H1 (cell line): ENCODE data around the gene CBLB.

Experiments
- CBX5 ChIP-seq: fragments of 300-800, 300-1000 bp; sonication (generic); IDR thresholded peaks from 2 replicates; pipeline ENCODE4 v1.7.1; 2016; ENCODE audit warnings: antibody characterized with exemption, low read length, low read depth
- CTCF ChIP-seq, 3 experiments: IDR thresholded peaks; 1 replicate in 2 of 3; 2 replicates in 1 of 3; pipeline versions ENCODE4 v1.5.1 to v1.6.1; 2011; ENCODE audit warnings: low read length in 3 of 3, mild to moderate bottlenecking in 3 of 3, inconsistent platforms in 2 of 3, low read depth in 1 of 3, moderate library complexity in 1 of 3; ENCODE audit not compliant: insufficient read depth in 1 of 3; ENCODE audit errors: control extremely low read depth in 1 of 3
- E2F6 ChIP-seq: IDR thresholded peaks from 2 replicates; pipeline ENCODE4 v1.6.1; 2012; ENCODE audit warnings: inconsistent platforms
- EZH2 ChIP-seq: fragments of 200-600 bp; sonication (generic); IDR thresholded peaks from 2 replicates; pipeline ENCODE4 v1.7.1; 2012; ENCODE audit warnings: low read depth, mild to moderate bottlenecking, moderate library complexity, low read length, inconsistent platforms; ENCODE audit not compliant: severe bottlenecking
- MAX ChIP-seq: IDR thresholded peaks from 2 replicates; pipeline ENCODE4 v1.6.1; 2012; ENCODE audit warnings: inconsistent platforms
- POLR2A ChIP-seq, 2 experiments: IDR thresholded peaks; 1 replicate in 1 of 2; 2 replicates in 1 of 2; pipeline ENCODE4 v1.6.1; 2011; ENCODE audit warnings: low read depth in 2 of 2, low read length in 2 of 2, mild to moderate bottlenecking in 2 of 2; ENCODE audit errors: control extremely low read depth in 1 of 2
- POLR2AphosphoS5 ChIP-seq: IDR thresholded peaks from 2 replicates; pipeline ENCODE4 v1.6.1; 2011; ENCODE audit warnings: low read depth, low read length
- SP1 ChIP-seq: IDR thresholded peaks from 2 replicates; pipeline ENCODE4 v1.6.1; 2011; ENCODE audit warnings: low read depth, low read length
- SRF ChIP-seq: IDR thresholded peaks from 2 replicates; pipeline ENCODE4 v1.6.1; 2011; ENCODE audit warnings: mild to moderate bottlenecking, low read depth, low read length, moderate library complexity
- ZNF274 ChIP-seq: IDR thresholded peaks from 2 replicates; pipeline ENCODE4 v1.7.0; 2012; ENCODE audit warnings: low read length, borderline replicate concordance; ENCODE audit errors: extremely low read depth

- TF ChIP-seq ZNF274: no peak
- TF ChIP-seq SP1: no peak
- TF ChIP-seq E2F6: no peak
- no peak for TF ChIP-seq CTCF (IDR thresholded peaks at IDR 0.05; ENCODE audit: control extremely low read depth in 1 of 3, insufficient read depth in 1 of 3, low read depth in 1 of 3, low read length in 3 of 3)
- no peak for TF ChIP-seq EZH2
- no peak for TF ChIP-seq SRF
- TF ChIP-seq MAX: no peak
- TF ChIP-seq POLR2AphosphoS5: no peak
- TF ChIP-seq POLR2A (IDR thresholded peaks at IDR 0.05; ENCODE audit: control extremely low read depth in 1 of 2, low read depth in 2 of 2, low read length in 2 of 2): no peak
- TF ChIP-seq CBX5: no peak
Observed at GRCh38 chr3:105866656-105867653, 1.9 kb downstream of the CBLB start.
